Measurements from ENCODE around the gene CPNE6.

DNA sequence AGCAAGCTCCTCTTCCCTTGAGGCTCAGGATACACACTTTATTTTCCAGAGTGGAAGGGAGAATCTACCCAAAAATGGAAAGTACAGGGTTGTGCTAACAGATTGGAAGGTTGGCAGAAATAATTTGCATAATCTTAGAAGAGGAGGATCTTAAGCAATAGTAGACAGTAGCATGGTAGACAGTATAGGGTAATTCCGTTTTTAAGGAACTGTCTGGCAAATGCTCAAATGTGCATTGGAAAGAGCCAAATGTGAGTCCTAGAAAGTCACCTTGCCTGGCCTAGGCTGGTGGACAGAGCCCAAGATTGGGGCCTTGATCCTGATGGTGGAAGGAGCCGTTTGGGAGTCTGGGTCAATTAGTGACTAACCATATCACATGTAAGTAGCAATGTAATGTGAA lies 32.7 kb upstream of the CPNE6 start:
- TF ChIP-seq, protein P1, sequence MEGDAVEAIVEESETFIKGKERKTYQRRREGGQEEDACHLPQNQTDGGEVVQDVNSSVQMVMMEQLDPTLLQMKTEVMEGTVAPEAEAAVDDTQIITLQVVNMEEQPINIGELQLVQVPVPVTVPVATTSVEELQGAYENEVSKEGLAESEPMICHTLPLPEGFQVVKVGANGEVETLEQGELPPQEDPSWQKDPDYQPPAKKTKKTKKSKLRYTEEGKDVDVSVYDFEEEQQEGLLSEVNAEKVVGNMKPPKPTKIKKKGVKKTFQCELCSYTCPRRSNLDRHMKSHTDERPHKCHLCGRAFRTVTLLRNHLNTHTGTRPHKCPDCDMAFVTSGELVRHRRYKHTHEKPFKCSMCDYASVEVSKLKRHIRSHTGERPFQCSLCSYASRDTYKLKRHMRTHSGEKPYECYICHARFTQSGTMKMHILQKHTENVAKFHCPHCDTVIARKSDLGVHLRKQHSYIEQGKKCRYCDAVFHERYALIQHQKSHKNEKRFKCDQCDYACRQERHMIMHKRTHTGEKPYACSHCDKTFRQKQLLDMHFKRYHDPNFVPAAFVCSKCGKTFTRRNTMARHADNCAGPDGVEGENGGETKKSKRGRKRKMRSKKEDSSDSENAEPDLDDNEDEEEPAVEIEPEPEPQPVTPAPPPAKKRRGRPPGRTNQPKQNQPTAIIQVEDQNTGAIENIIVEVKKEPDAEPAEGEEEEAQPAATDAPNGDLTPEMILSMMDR (IDR thresholded peaks at IDR 0.05), result no peak
- no peak for TF ChIP-seq EZH2 (IDR thresholded peaks at IDR 0.05)
